Panc1 (cell line): Measurements from ENCODE around the gene MYH10. TPM values are rescaled to one million over a fixed set of nuclear protein-coding genes. Genes with fewer than 3 reads are reported as not detected.

Experiments
- ATAC-seq: fragments of 200-7000 bp; cut with Tn5 transposase; 2 replicates; pipeline ENCODE4 v1.9.1; 2020; ENCODE audit warnings: mild to moderate bottlenecking, moderate library complexity
- BruUV-seq: library from RNA; stranded (reverse); fragments of 400-500 nt; replicated peaks from 2 replicates; lab custom pipeline; 2021; lab: Mats Ljungman, UMichigan
- CTCF ChIA-PET: fragments of 300-600 bp; sonication (Branson Sonifier 250); formaldehyde crosslinking; loops from one replicate; lab custom pipeline; 2022; ENCODE audit warnings: antibody characterized with exemption; lab: Charles Lee
- POLR2A ChIA-PET: fragments of 300-600 bp; sonication (Branson Sonifier 250); formaldehyde crosslinking; loops from one replicate; lab custom pipeline; 2022; ENCODE audit warnings: antibody characterized with exemption; lab: Charles Lee
- DNase-seq: peaks from one replicate; pipeline ENCODE4 v3.0.0-alpha.2; 2010; ENCODE audit warnings: low read depth, low spot score
- H3K27ac ChIP-seq: 2 replicates; pipeline ENCODE4 v1.5.1; 2011; ENCODE audit warnings: mild to moderate bottlenecking, low read length, inconsistent platforms
- H3K27me3 ChIP-seq: fragments of 200-500 bp; sonication (Bioruptor generic); 2 replicates; pipeline ENCODE4 v1.6.0; 2014; ENCODE audit warnings: low read length, inconsistent platforms; ENCODE audit not compliant: control insufficient read depth, insufficient read depth
- H3K36me3 ChIP-seq: fragments of 200-500 bp; sonication (Bioruptor generic); 2 replicates; pipeline ENCODE4 v1.5.1; 2014; ENCODE audit warnings: inconsistent platforms, mild to moderate bottlenecking, low read length, moderate library complexity; ENCODE audit not compliant: control insufficient read depth, insufficient read depth
- H3K4me1 ChIP-seq: 2 replicates; pipeline ENCODE4 v1.5.1; 2011; ENCODE audit warnings: inconsistent platforms, mild to moderate bottlenecking, low read length, moderate library complexity; ENCODE audit not compliant: control insufficient read depth, insufficient read depth
- H3K4me3 ChIP-seq, 2 experiments: 2 replicates each; pipeline ENCODE4 v1.5.1; 2011 to 2012; ENCODE audit warnings: low read depth in 2 of 2, low read length in 2 of 2, mild to moderate bottlenecking in 2 of 2, inconsistent platforms in 1 of 2, moderate library complexity in 1 of 2
- H3K9me3 ChIP-seq: fragments of 200-500 bp; sonication (Bioruptor generic); 2 replicates; pipeline ENCODE4 v1.5.1; 2014; ENCODE audit warnings: low read depth, mild to moderate bottlenecking, inconsistent platforms, low read length, moderate library complexity; ENCODE audit not compliant: control insufficient read depth, insufficient read depth
- POLR2AphosphoS5 ChIP-seq: IDR thresholded peaks from 2 replicates; pipeline ENCODE4 v1.6.1; 2012; ENCODE audit warnings: mild to moderate bottlenecking, low read depth, low read length, moderate library complexity
- REST ChIP-seq, 2 experiments: IDR thresholded peaks; 2 replicates each; pipeline ENCODE4 v1.6.1; 2011 to 2012; ENCODE audit warnings: low read depth in 2 of 2, control low read depth in 1 of 2, low read length in 1 of 2, mild to moderate bottlenecking in 1 of 2, moderate library complexity in 1 of 2; ENCODE audit not compliant: insufficient read depth in 1 of 2
- SIN3A ChIP-seq: IDR thresholded peaks from 2 replicates; pipeline ENCODE4 v1.6.1; 2012; ENCODE audit warnings: low read depth, mild to moderate bottlenecking, low read length, moderate library complexity, borderline replicate concordance; ENCODE audit not compliant: insufficient read depth
- TCF7L2 ChIP-seq: IDR thresholded peaks from 2 replicates; pipeline ENCODE4 v1.6.1; 2011; ENCODE audit warnings: mild to moderate bottlenecking, low read depth, low read length, inconsistent platforms
- in situ Hi-C: cut with HindIII; loops from 2 replicates; pipeline ENCODE4 v1.10.0; 2016; ENCODE audit warnings: low sequenced_read_pairs, low pct_unique_long_range_greater_than_20kb
- intact Hi-C: fragments of 100-400 bp; cut with micrococcal nuclease; formaldehyde crosslinking; loops from one replicate; pipeline ENCODE4 v1.10.0; 2022; ENCODE audit not compliant: unreplicated experiment
- total RNA-seq: library from RNA; stranded (reverse); gene quantifications from one replicate; pipeline ENCODE4 v1.2.1, GENCODE V29; 2021; ENCODE audit not compliant: unreplicated experiment
- TF ChIP-seq, protein P1 (sequence below): fragments of 450-650 bp; IDR thresholded peaks from 2 replicates; pipeline ENCODE4 v1.5.1; 2017; ENCODE audit warnings: mild to moderate bottlenecking

MYH10 gene
- total RNA-seq, 1 experiment from 2014 or later, result 36.5 TPM

DNA sequence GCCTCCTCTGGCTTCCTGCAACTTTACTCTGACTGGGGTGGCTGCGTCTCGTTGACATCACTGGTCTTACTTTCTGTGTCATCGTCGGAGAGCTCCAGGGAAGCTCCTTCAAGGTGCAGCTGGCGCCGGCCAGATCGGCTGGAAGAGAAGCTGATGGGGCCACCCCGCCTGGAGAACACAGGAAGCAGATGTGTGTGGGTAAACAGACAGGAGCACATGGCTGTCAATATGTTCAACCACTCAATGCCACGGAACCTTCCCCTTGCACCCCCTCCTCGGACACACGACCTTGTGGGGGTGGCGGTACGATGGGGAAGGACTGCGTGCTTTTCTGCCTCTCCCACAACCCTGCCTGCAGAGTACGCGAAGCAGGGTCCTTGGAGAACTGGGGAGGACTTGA, 154.7 kb downstream of the MYH10 start:
- H3K9me3 ChIP-seq, result no peaks in the 10 kb centered on the region
- in situ Hi-C loops, result no loop called here
- TF ChIP-seq POLR2AphosphoS5 (no peak), TCF7L2 (no peak), SIN3A (no peak), REST (IDR thresholded peaks at IDR 0.05; ENCODE audit: insufficient read depth in 1 of 2, low read depth in 2 of 2, low read length in 1 of 2) (no peak)
- TF ChIP-seq, protein P1, sequence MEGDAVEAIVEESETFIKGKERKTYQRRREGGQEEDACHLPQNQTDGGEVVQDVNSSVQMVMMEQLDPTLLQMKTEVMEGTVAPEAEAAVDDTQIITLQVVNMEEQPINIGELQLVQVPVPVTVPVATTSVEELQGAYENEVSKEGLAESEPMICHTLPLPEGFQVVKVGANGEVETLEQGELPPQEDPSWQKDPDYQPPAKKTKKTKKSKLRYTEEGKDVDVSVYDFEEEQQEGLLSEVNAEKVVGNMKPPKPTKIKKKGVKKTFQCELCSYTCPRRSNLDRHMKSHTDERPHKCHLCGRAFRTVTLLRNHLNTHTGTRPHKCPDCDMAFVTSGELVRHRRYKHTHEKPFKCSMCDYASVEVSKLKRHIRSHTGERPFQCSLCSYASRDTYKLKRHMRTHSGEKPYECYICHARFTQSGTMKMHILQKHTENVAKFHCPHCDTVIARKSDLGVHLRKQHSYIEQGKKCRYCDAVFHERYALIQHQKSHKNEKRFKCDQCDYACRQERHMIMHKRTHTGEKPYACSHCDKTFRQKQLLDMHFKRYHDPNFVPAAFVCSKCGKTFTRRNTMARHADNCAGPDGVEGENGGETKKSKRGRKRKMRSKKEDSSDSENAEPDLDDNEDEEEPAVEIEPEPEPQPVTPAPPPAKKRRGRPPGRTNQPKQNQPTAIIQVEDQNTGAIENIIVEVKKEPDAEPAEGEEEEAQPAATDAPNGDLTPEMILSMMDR, result no peak
- ChIA-PET CTCF (no interaction called here), POLR2A (no interaction called here)
- H3K4me3 ChIP-seq, result no peak overlapping the region
- H3K36me3 ChIP-seq, result no peaks in the 10 kb centered on the region; the same call in 1 of the 2 replicates
- H3K27me3 ChIP-seq, result no peaks in the 10 kb centered on the region
- BruUV-seq, result no TSS peak
- DNase-seq (no peak), ATAC-seq (no peak)
- no peak overlapping the region for H3K27ac ChIP-seq
- intact Hi-C loops, result no loop called here
- no peaks in the 10 kb centered on the region for H3K4me1 ChIP-seq

GRCh38 chr17:8475227-8475626, 155.3 kb downstream of the MYH10 start:
- POLR2A ChIA-PET, result no interaction called here
- DNase-seq (no peak), ATAC-seq (no peak)
- no TSS peak for BruUV-seq
- CTCF ChIA-PET, result no interaction called here
- intact Hi-C loops, result no loop called here
- Histone ChIP-seq H3K27ac (no peak overlapping the region), H3K4me3 (no peak overlapping the region), H3K9me3 (no peaks in the 10 kb centered on the region), H3K27me3 (no peaks in the 10 kb centered on the region), H3K36me3 (no peaks in the 10 kb centered on the region; the same call in 1 of the 2 replicates), H3K4me1 (no peaks in the 10 kb centered on the region)
- no peak for TF ChIP-seq REST (IDR thresholded peaks at IDR 0.05; ENCODE audit: insufficient read depth in 1 of 2, low read depth in 2 of 2, low read length in 1 of 2)
- no peak for TF ChIP-seq TCF7L2
- no peak for TF ChIP-seq POLR2AphosphoS5
- TF ChIP-seq, protein P1, result no peak
- TF ChIP-seq SIN3A, result no peak
- in situ Hi-C loops, result no loop called here
